ENCODE measurements around the gene PRKCE. TPM values are rescaled to one million over a fixed set of nuclear protein-coding genes. Genes with fewer than 3 reads are reported as not detected.
"Not testable (repeated sequence)": the region's sequence is repeated elsewhere in the genome, so short reads cannot be mapped to it uniquely, and the experiment has no call there.

Gene PRKCE
- total RNA-seq, 1 experiment from 2014 or later, result 17.7 TPM

DNA sequence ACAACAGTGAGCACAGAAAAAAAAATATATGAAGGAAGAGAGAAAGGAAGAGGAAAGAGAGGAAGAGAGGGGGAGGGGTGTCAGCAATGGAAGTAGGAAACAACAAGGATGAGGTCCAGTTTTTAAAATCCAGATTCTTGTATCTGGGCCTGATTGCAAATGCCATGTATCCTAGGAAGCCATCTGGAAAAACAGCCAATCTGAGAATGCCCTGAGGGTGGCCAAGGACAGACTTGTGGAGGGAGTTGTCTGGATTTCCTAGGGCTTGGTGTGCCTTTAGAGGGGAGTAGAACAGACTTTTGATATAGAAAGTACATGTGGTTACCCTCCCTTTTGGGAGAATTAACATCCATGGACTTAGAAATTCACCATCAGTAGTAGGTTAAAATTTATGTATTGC, 47.1 kb downstream of the PRKCE start:
- no peak for DNase-seq (ENCODE audit: low spot score)

DNA sequence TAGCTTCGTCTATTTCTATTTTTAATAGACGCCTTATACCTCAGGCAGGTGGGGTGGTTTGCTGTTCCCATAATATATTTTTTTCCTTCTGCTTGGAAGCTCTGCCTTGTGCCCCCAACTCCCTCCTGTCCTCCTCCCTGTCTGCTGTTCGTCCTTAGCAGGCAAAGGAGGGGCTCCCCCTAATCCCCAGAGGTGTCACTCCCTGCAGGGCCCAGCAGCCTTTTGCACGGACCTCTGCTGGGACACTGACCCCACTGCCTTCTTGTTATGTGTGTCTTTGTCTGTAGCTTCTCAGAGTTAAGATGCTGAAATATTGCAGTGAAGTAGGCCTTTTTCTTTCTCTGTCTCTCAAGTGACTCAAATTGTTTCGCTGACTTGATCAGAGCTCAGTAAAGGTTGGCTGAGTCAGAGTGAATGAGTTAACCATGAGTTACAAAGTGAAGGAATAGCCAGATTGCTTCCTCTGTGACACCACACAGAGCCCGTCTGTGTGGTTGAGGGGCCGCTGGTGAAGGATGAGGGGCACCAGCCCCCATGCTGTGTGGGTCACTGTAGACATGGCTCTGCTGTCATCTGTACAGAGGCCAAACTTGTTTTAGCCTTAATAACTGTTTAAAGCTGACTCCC, 47.7 kb downstream of the PRKCE start:
- peak; percentile 52 for DNase-seq (ENCODE audit: low spot score)

DNA sequence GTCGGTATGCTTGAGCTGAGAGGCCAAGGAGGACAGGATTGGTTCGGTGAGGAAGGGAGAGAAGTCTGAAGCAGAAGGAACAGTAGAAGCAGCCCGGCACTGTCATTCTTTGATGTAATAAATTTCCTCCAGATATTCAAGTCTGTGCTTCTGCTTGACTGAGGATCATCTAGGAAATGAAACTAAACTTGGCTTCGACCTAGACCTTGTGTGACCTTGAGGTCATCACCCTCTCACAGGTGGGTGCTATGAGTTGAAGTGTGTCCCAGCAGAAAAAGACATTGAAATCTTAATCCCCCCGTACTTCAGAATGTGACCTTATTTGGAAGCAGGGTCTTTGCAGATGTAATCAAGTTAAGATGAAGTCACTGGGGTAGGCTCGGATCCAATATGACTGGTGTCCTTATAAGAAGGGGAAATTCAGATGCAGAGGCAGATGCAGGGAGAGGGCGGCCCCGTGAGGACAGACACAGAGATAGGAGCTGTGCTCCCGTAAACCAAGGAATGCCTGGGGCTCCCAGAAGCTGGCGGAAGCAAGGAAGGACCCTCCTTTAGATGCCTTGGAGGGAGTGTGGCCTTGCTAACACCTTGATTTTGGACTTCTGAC, 49.0 kb downstream of the PRKCE start:
- DNase-seq (ENCODE audit: low spot score), result no peak

DNA sequence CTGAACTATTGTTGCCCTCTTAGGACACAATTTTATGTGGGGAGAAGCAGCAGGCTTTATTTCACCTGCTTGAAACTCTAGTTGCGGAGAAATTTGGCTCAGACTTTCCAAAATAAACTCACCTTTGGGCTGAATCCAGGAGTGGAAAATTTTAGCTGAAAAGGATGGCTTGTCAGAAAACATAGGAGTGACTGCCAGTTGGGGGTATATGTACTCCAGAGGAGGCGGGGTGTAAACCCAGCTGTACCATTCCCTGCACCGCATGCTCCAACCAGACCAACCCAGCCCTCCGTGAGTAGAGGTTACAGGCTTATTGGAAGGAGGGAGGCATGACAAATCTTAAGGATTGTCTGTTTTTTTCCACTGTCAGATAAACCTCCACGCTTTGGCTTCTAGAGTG, 53.8 kb downstream of the PRKCE start:
- DNase-seq (ENCODE audit: low spot score), result no peak

DNA sequence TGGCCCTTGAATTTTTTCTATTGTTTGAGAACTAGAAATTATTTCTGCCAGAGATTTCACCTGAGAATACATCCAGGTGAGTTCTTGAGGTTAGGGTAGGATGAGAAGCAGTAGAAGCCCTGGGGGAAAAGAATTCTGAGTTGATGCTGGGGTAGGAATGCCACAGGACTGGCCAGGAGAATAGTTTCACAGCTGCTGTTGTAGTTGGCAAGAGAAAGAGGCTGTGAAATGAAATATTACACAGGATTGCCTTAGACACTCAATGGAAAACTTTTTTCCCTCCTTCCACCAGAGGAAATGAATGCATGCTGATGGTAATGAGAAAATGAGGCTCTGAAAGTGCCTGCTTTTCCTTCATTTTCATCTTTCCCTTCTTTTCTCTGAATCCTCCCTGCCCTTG, 54.6 kb downstream of the PRKCE start:
- no peak for DNase-seq (ENCODE audit: low spot score)

DNA sequence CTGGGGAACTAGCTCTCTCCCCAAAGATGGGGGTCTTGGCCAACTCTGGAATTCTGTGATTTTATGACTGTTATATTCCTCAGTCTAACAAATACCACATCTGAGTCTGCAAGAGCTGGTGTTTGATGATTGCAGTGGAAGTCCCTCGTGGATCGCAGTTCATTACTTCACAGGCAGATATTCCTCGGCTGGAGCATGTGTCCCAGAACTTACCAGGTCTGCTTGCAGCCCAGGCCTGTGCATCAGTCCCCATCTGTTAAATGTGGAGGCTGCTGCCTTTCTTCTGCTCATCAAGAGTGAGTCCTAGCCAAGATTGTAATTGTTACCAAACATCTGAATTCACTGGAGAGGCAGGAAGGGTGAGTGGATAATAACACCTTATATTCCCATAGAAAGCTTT, 55.5 kb downstream of the PRKCE start:
- no peak for DNase-seq (ENCODE audit: low spot score)

DNA sequence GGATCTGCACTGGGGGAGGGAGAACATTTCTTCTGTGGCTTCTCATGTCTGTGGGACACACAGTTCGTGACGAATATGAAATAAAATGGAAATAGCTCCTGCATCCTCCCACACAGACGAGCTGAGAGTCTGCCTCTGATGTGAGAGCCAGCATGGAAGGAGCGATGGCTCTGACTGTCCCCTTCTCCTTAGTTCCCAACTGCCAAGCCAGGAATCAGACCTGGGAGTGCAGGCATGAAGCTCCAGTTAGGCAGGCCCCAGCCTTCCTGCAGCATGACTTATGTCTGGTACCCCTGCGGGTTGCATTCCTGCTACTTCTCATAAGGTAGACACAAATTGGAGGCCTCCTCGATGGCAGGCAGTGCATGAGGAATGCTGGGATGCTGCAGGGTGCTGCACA, 56.2 kb downstream of the PRKCE start:
- DNase-seq (ENCODE audit: low spot score), result no peak

DNA sequence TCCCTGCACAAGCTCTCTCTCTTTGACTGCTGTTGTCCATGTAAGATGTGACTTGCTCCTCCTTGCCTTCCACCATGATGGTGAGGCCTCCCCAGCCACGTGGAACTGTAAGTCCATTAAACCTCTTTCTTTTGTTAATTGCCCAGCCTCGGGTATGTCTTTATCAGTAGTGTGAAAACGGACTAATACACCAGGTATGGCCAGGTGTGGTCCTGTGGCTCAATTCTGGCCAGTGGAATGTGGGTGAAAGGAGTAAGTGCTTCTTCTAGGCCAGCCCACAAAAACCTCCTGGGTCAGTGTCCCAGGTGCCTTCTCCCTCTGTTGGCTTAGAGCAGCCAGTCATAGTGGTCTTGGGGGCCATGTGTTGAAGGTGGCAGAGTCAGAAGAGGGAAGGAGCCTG, 57.0 kb downstream of the PRKCE start:
- DNase-seq (ENCODE audit: low spot score), result no peak

DNA sequence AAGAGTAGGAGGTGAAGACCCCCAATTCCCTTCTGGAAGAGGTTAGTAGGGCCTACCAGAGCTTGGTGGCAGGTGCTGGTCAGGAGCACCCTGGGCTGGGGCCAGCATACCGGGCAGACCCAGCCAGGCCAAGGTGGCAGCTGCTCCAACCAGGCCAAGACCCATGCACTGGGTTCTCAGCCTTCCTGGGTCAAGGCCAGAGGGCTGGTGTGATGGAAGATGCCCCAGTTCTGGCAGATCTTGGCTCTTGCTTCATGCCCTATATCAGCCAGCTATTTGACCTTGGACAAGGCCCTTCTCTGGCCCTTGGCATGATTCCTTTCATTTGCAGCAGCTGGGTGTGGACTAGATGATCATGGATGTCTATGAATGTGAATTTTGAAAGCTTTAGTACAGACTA, 57.7 kb downstream of the PRKCE start:
- no peak for DNase-seq (ENCODE audit: low spot score)

DNA sequence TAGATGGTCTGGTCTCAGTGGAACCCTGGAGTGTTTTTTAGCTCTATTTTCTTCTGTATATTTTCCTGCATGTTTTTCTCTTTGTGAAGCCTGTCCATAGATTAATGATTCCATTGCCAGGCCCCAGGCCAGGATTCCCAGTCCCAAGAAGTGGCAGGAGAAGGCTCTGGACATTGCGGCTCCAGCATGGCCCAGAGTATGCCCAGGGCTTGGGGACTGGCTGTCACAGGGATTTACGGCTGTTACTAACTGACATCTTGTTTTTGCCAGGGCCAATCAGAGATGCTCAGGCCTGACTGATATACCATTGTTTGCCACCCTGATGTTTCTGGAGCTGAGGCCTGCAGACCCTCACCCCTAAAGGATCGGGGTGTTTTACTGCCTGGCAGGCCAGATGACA, 59.0 kb downstream of the PRKCE start:
- no peak for DNase-seq (ENCODE audit: low spot score)

DNA sequence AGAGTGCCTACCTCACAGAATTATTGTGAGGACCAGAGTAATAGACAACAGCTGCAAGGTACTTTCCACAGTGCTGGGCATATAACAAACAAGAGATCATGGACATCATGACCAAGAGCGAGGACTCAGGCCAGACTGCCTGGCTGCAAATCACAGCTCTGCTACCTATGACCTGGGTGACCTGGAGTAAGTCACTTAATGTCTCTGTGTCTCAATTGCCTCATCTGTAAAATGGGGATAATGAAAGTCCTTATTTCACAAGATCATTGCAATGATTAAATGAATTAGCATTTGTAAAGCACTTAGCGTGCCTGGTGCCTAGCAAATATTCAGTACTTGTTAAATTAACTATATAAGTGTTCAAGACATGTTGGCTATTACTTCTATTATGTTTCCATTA, 59.7 kb downstream of the PRKCE start:
- no peak for DNase-seq (ENCODE audit: low spot score)

DNA sequence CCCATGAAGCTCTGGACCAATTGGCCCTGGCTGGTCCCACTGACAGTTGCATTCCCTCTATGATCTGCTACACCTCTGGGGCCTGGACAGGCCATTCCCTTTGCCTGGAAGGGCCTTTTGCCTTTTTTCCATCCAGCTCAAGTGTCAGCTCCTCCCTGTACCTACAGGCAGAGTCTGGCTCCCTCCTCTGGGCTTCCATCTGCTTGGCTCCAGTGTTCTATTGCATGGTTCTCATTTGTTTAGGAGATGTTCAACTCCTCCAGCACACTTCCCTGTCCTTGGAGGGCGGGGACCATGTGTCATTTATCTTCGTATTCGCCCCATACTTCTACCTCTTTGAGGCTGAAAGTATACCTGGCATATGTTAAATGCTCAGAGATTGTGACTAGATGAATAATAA, 61.1 kb downstream of the PRKCE start:
- no peak for DNase-seq (ENCODE audit: low spot score)

DNA sequence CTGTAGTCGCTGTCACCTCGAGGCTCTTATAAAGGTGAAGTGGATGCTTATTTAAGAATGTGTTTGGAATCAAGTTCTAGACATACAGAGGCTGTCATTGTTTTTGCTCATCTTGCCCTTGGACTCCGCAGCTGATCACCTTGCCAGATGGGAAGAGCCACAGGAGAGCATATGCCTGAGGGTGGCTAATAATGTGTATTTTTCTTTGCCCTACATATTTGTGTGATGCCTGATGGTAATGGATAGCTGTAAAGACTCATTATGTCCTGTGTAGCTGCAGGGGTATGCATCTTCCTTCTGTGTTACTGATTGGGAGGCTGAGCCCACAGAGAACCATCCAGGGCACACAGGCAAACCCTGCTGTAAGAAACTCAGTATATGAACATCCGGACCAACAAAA, 61.7 kb downstream of the PRKCE start:
- DNase-seq (ENCODE audit: low spot score), result no peak

DNA sequence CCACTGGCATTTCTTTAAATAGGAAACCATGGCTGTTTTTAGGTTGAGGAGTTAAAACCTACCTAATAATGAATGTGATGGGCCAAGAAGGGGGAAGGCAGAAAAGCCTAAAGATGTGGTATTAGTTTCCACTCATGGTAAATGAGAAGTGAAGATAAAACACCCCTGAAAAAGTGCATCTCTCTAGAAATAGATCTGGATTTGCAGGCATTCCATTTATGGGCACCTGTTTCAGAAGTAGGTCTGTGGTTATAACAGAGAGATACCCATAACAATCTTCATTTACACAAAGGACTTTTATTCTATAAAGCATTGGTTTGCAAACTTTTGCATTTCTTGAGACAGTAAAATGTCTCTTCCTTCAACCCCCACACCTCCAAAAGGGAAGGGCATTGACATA, 62.1 kb downstream of the PRKCE start:
- no peak for DNase-seq (ENCODE audit: low spot score)

DNA sequence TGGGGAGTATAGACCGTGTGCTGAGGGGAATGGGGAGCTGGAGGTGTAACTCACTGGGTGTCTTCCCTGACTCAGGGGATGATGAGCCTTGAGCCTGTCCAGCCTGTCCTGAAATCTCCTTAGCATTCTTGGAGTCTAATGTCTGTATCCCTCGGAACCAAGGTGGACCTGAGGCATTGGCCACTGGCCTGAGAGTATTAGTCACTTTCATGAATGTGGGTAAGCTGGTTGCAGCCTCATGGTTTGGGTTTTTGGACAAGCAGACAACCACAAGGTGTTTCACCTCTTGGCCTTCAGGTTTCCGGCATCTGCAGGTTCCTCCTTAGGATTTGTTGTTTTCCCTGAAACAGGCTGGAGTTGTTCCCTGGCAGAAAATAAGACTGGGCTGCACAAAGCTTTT, 63.2 kb downstream of the PRKCE start:
- no peak for DNase-seq (ENCODE audit: low spot score)

DNA sequence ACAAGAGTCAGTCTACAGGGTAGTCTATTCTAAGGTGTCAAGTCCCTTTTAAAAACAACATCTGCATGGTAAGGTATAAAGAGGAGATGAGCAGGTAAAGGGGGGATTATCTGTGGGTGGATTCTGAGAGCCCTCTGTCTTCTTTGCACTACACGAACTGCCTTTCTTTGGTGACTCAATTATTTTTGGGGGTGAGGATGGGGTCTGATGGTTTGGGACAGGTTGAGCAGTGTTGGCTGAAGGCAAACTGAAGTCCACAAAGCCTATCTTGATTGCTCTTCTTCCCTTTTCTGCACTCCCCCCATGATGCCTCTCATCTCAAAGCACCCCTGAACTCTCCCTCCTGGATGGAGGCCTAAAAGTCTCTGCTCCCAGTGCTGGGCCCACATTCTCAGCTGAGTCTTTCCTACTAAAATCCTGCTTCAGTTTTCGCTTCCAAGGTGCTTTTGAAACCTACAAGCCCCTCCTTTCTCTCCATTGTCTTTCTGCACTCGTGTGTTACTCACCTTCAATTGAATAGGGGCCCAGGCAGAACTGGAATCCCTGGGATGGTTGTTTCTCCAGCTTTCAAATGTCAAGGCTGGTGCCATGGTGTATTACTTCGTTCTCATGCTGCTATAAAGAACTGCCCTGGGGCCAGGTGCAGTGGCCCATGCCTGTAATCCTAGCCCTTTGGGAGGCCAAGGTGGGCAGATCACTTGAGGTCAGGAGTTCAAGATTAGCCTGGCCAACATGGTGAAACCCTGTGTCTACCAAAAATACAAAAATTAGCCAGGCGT, 64.3 kb downstream of the PRKCE start:
- DNase-seq (ENCODE audit: low spot score), result no peak

DNA sequence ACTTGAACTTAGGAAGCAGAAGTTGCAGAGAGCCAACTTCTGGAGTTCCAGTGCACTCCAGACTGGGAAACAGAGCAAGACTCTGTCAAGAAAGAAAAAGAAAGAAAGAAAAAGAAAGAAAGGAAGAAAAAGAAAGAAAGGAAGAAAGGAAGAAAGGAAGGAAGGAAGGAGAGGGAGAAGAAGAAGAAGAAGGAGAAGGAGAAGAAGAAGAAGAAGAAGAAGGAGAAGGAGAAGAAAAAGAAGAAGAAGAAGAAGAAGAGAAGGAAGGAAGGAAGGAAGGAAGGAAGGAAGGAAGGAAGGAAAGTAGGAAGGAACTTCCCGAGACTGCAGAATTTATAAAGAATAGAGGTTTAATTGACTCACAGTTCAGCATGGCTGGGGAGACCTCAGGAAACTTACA, 65.0 kb downstream of the PRKCE start:
- not testable (repeated sequence) for DNase-seq (ENCODE audit: low spot score)

DNA sequence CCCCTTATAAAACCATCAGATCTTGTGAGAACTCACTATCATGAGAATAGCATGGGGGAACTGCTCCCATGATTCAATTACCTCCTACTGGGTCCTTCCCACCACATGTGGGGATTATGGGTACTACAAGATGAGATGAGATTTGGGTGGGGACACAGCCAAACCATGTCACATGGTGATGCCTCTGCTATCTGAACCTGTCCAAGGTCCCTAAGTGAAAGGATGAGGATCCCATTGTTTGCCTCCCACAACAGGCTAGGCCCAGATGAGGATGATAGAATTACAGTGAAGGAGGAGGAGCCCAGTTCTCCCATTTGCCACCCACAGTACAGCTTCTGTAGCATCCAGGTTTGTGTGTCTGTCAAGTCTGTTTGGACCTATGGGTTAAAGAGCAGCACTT, 65.4 kb downstream of the PRKCE start:
- no peak for DNase-seq (ENCODE audit: low spot score)

DNA sequence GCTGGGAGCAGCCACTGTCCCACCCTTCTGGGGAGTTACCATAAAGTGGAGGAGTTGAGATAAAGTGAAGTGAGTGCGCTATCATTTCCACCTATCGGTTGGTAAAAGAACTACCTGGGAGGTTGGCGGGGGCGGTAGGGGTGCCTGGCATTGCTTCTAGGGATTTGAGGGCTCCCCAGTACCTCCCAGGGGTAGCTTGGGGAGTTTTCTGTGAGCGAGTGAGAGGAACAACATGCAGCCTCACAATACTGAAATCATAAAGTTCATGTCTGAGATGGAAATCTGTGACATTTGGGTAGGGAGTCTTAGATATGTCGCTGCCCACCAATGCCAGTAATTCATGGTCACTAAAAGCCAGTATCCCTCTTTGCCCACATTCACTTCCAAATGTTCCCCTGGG, 68.7 kb downstream of the PRKCE start:
- no peak for DNase-seq (ENCODE audit: low spot score)

DNA sequence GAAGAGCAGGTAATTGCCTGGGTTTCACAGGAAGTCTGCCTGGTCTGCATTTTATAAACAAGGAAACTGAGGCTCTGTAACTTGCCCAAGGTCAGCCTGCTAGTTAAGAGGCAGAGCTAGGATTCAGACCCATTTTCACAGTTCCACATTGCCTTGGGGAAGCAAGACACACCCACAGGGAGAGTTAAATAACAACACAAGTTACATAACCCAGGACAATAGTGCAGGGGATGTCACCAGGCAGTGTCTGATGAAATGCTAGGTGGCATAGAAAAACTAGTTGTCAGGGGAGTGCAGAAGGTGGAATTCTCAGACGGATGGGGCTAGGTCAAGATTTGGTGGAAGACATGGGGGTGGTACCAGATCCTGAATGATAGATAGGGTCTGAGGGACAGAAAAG, 69.7 kb downstream of the PRKCE start:
- DNase-seq (ENCODE audit: low spot score), result no peak

DNA sequence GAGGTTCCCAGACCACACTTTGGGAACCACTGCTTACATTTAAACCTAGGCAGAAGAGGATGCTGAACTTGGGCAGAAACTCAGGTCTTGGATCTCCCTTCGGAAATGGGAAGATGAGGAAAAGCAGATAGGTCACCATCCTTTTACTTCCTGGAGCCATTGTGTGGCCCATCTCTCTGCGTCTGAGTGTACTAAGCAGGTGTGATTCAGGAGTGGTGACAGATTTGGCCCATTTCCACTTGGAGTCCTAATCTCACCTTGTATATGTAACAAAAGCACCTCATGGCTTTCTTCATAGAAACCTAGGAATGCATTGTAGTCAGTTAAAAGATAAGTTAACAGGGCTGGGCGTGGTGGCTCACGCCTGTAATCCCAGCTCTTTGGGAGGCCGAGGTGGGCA, 71.0 kb downstream of the PRKCE start:
- no peak for DNase-seq (ENCODE audit: low spot score)

DNA sequence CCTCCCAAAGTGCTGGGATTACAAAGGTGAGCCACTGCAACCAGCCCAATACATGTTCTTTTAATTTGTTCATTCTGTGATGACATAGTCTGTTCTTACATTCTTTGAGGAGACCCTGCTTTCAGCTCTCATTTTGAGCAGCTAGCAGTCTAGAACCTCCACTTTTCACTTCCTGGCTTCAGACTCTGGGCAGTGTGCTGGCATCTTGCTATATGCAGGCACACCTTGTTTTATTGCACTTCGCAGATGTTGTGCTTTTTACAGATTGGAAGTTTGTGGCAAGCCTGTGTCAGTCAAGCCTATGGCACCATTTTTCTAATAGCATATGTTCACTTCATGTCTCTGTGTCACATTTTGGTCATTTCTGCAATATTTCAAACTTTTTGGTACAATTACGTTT, 72.4 kb downstream of the PRKCE start:
- no peak for DNase-seq (ENCODE audit: low spot score)

DNA sequence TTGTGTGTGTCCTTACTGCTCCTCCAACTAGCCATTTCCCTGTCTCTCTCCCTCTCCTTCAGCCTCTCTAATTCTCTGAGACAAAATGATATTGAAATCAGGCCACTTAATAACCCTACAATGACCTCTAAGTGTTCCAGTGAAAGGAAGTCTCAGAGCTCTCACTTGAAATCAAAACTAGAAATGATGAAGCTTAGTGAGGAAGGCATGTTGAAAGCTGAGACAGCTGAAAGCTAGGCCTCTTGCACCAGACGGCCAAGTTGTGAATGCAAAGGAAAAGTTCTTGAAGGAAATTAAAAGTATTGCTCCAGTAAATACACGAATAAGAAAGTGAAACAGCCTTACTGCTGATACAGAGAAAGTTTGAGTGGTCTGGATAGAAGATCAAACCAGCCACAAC, 72.9 kb downstream of the PRKCE start:
- DNase-seq (ENCODE audit: low spot score), result no peak
